Middle frontal gyrus (tissue), 1 donor: ENCODE measurements around the gene ALDH18A1.
A peak's percentile ranks its signal among the peaks of the same experiment; 100 is the strongest.
"Not testable (repeated sequence)": the region's sequence is repeated elsewhere in the genome, so short reads cannot be mapped to it uniquely, and the experiment has no call there.

ENCODE experiments used
- DNase-seq: peaks from one replicate; pipeline ENCODE4 v3.0.0-alpha.2; 2015; ENCODE audit warnings: low spot score; ENCODE audit errors: extremely low spot score

ALDH18A1 gene

DNA sequence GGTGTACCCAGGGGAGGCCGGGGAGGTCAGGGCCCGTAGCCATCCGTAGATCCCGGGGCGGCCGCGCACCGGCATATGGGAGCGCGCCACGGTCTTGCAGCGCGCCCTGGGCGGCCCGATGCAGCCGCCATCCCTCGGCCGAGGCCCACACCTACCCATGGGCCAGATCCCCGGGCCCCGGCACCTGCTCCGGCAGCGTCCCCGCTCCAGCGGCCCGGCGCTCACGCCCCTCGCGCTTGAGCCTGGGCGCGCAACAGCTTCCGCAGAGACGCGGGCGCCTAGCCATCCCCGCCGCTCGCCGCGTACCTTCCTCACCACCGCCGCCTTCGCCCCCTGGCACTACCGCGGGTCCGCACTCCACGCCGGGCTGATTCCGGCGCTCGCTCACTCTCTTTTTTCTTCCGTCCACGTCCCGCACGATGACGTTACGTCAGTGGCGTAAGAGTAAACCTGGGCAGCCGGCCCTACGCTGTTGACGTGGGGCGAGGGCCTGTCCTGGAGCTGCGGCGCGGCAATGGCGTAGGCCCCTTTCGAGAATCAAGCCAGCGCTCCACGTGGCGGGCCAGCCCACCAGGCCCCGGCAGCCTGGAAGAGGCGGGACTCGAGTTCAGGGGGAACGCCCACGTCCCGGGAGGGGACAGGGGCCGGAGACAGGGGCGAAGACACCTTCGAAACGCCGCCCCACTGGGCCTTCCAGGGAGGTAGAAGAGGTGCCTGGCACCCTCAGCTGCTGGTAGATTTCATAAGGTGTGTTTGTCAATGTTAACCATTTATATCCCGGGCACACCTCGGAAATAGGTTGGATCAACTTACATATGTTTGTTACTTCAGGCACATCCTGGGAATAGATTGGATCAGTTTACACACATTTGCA, at the start of gene ALDH18A1:
Gene ALDH18A1, minus strand, starts transcription at position 421 of the 874 bp plus-strand sequence. CDS start 3,334 bp downstream, outside the sequence.
- DNase-seq: peak; percentile 77

DNA sequence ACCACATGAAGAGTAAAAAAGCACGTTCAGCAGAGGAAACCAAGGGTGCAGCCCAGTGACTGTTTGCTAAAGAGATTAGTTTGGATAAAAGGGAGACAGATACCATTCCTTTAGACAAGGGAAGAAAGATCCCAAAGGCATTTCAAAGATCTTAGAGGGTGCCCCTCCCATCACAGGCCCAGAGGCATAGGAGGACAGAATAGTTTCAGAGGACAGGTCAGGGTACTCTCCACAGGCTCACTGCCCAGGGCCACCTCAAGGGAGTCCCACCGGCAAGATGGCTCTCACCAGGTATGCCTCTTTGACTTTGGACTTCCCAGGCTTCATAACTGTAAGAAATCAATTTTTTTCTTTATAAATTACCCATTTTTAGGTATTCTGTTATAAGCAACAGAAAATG, 41.9 kb upstream of the ALDH18A1 start:
- DNase-seq: no peak

DNA sequence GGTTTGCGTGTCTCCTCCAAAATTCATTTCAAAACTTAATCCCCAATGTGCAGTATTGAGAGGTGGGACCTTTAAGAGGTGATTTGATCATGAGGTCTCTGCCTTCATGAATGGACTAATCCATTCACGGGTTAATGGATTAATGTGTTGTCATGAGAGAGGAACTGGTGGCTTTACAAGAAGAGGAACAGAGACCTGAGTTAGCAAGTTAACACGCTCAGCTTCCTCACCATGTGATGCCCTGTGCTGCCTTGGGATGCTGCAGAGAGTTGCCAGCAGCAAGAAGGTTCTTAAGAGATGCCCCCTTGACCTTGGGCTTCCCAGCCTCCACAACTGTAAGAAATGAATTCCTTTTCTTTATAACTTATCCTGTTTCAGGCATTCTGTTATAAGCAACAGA, 40.9 kb upstream of the ALDH18A1 start:
- DNase-seq: no peak

DNA sequence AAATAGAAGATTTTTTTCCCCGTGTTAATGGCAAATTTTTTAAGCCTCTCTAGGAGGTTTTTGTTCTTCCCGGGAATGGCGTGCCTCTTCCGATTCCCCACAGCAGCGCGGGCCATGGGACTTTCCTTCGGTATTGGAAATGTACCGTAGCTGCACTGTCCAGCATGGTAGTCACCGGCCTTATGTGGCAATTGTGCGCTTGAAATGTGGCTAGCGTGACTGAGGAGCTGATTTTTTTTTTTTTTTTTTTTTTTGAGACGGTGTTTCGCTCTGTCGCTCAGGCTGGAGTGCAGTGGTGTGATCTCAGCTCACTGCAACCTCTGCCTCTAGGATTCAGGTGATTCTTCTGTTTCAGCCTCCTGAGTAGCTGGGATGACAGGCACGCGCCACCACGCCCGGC, 38.2 kb upstream of the ALDH18A1 start:
- no peak for DNase-seq

DNA sequence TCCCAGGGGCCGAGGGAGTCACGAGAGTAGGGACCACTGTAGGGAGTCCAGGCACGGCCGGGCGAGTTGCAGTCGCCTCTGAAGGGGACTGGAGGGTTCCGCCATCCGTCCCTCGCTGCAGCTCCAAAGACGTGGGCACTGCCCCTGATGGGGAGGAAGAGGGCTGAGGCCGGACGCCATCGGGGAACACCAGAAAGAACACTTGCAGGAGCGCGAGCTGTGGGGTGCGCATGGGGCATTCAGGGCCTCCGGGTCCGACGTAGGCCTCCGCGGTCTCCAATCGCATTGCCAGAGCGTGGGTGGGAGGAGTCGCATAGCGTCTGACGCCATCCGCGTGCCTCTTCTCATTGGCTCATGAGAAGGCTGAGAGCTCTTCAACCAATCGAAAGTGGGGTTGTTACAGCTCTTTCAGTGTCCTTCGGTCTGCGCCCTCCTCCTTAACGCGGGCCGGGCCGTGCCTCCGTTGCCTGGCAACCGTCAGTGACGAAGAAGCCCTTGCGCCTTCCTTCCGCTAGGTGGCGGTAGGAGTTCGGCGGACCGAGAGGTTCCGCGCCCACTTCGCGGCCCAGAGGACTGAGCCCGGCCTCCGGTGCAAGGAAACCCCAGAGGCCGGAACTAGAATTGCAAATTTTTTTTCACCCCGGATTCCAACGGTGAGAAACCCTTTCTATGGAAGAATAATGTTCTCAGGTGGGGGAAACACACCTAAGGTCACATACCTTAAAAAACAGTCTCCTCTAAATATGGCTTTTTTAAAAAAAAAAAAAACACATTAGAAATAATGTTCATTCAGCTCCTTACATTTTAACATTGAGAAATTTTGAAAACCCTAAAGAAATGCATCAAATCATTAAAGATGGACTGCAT, 37.4 kb upstream of the ALDH18A1 start, which contains the start of gene TCTN3:
Gene TCTN3, minus strand, starts transcription at position 260 of the 867 bp plus-strand sequence. Its CDS starts 28 bp downstream, at position 232.
- DNase-seq: peak; percentile 100

DNA sequence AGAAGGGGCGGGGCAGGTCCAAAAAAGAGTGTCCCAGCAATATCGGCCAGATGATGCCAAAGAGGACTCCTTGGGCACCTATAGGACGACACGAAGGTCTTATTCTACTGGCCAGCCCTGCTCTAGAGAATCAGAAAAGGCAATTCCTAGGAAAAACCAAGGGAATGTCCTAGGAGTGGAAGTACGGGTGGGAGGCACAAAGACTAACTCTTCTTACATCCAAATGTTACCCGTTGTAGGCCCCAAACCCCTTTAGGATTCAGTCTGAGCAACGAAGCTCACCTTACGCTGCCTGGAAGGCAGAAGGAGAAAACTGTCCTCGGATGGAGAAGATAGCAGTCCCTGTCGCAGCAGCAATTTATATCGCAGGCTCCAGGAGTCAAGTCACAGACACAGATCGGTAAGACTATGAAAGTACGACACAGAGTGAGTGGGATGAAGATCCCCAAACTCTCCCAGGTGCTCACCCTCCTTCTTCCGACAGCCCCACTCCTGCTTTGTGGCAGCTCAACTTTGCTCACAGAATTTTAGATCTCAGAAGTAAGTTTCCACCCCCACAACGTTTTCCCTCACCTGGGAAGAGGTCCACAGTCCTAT, 36.7 kb upstream of the ALDH18A1 start:
- no peak for DNase-seq

DNA sequence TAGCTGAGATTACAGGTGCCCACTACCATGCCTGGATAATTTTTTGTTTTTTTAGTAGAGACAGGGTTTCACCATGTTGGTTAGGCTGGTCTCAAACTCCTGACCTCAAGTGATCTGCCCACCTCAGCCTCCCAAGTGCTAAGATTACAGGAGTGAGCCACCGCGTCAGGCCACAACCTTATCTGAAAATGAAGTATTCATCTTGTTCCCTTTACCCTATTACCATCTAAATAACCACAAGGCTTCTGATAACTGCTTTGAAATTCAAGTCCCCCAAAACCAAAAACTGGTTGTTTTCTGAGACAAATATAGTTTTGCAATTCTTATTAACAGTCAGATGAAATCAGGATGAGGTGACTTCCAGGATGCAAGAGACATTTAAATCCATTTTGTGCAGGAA, 34.8 kb upstream of the ALDH18A1 start:
- no peak for DNase-seq

DNA sequence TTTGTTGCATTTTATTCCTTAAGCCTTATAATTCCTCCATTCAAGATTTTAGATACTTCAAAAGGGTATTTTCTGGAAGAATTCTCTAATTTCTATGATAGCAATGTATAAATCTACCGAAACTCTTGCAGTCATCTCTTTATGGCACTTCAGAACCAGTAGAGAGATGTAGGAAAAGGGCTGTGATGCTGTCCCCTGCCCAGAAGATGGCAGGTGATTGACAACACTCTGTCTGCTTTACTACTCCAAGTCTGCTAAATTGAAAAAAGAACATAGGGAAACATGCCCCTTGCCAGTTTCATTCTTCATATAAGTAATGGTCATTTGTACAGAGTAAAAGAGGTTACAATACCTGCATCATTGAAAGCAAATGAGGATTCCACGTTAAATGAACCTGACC, 32.1 kb upstream of the ALDH18A1 start:
- no peak for DNase-seq

DNA sequence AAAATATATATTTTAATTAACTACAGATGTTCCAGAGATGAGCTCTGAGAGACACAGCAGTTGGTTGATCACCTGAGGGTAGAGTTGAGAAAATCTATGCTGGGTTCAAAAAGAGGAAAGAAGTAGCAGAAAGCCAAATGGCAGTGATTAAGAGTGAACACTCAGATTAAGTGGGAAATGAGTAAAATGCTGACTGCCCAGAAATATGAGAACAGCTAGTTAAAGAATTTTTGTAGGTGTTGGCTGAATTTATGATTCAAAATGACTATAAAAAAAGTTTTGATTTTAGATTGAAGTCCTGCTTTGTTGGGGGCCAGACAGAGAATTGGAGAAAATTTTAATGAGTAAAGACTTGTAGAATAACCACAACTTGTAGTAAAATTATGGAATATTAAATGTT, 27.5 kb upstream of the ALDH18A1 start:
- DNase-seq: no peak

DNA sequence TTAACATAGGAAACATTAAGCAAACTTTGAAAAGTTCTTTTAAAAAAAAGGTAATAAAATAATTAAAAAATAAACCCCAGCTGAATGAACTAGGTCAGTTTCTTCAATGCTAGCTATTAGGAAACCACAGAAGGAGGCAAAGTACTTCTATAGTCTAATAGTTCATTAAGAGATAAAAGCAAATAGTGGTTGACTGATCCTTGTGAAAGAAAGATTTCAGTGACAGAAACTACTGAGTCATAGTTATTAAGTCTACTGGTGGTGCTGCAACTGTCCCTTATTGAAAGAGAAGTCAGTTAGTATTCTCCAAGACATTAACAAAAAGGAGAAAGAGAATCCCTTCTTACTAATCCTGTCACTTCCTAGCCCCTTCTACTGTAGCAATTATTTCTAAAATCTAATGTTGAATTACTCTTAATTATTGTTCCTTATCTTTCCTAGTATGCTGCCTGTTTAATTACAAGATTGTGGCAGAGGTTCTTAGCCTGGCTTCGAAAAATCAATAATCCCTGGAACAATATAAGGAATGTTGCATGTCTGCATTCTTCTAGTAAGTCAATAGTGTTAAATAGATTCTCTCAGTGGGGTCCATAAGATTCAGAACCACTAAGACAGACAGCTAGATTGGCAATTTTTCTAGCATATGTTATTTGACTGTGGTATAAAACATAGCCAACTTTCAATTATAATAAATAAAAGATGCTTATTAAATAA, 19.0 kb upstream of the ALDH18A1 start:
- DNase-seq: no peak

DNA sequence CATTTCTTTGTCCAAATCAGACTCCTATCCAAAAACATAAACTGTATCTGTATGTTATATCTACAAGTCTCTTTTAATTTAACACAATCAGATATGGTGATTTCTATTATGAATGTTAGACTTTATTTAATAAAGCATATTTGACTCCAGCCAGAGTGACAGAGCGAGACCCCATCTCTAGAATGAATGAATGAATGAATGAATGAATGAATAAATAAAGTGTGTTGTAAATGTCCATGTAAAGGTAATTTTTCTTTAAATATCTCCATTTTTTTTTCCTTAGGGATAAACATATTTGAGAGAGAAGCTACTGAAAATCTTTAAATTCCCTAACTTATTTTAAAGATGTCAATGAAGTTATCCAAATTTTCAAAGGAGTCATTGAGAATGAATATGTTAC, 18.1 kb upstream of the ALDH18A1 start:
- DNase-seq: no peak

DNA sequence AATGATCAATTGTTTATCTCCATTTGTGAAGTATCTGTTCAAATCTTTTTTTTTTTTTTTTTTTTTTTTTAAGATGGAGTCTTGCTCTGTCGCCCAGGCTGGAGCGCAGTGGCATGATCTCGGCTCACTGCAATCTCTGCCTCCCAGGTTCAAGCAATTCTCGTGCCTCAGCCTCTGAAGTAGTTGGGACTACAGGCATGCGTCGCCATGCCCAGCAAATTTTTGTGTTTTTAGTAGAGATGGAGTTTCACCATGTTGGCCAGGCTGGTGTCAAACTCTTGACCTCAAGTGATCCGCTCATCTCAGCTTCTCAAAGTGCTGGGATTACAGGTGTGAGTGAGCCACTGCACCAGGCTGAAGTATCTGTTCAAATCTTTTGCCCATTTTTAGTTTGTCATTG, 16.1 kb upstream of the ALDH18A1 start:
- DNase-seq: not testable (repeated sequence)

DNA sequence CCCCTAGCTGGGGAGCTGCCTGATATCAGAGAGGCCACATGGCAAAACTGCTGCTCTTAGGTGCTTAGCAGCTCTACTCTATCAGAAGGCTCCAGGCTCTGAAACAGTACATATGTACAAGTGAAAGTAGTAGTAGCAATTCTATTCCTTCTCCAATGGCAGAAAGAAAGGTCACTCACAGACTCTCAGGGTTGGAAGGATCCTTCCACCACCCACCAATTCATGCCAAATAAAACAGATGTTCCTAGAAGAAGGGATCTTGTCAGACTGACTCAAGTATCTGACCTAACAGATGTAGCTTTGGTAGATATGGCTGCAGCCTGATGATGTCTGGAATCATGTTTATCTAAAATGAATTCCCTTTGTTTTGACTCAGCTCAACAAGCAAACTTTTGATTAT, 8.0 kb upstream of the ALDH18A1 start:
- DNase-seq: no peak

DNA sequence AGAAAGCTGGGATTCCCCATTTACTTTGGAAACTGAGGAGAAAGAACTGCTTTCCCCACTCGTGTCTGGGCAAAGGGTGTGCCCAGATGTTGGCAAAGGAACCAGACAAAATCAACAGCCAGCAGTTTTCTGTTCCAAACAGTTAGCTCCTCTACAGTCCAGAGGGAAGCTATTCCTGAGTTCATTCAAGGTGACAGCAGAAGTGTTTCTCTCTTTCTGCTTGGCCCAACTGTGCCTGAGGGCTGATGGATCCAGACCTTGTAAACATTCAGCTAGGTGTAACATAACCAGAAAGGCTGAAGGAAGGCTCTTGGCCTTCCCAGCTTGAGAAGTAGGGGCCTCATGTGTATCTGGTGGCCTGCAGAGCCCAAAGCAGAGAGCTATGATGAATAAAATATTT, 7.0 kb upstream of the ALDH18A1 start:
- no peak for DNase-seq

DNA sequence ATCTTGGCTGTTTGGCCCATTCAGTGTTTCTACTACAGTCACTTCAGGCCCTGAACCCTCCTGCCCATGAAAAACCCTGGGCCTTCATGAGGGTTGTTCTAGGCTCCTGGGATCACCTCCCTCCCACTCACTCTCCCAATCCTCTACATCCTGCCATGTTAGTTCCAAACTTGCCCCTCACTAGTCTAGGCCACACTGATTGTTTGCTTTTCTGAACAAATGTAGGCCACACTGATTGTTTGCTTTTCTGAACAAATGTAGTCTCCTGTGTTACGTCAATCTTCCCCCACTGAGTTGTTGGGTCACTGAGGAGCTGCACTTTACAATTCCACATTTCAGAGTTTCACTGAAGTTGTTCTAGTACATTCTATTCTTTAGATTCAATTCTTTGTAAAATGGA, 5.3 kb upstream of the ALDH18A1 start:
- no peak for DNase-seq

DNA sequence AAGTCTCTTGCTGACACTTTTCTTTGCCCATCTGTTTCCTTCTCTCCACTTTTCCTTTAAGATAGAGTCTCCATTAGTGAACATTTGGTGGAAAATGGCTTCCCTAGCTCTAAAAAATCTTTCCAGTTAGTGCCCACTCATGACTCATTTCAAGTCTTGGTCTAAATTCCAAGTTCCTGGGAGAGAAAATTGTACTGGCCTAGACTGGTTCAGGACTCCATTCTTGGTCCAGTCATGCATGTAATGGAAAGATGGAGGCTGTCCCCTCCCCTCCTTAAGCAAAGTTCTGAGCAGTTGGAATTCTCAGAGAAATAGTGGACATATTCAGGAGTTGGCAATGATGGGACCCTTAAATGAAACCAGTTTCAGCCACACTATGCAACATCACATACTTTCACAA, 3.8 kb upstream of the ALDH18A1 start:
- no peak for DNase-seq

DNA sequence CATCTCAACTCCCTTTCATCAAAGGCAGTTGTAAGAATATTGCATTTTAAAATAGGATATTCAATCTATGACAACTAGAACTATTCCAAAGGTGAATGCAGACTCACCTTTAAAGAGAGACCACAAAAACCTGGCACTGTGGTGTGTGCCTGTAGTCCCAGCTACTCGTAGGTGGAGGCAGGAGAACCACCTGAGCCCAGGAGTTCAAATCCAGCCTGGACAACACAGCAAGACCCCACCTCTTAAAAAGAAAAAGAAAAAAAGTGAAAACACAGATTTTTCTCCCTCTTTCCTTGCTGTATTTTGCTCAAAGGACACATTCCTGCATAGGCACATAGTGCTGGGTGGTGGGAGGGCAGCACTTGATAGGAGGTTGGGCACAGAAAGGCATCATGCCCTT, 739 bp upstream of the ALDH18A1 start:
- no peak for DNase-seq

DNA sequence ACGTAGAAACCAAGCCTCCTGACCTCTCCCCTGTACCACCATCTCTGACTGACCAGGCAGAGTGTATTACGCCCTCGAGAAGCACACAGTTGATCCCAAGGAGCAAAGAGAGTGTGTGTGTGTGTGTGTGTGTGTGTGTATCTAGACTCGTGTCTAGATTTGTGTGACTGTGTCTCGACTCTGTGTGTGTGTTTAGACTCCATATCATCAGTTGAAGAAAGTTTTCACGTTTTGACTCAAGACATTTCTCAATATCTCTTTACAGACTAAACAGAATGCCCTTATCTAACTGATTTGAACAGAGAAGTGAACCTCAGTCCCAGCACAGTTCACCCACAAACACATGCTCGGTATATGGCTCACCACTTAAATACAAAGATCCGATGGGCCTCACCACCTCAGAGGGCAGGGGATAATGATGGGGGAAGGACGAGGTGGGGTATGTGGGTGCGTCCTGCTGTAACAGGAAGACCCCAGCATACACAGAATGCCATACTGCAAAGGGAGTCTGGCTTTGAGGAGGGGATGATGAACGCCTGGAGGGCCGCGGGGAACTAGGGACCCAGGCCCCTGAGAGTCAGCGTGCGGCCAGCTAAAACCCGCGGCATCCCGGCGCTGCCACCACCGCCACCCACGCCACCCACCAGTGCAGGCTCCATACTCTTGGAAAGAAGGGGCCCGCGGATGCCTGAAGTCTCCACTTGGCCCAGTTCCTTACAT, 780 bp downstream of the ALDH18A1 start:
- DNase-seq: no peak

DNA sequence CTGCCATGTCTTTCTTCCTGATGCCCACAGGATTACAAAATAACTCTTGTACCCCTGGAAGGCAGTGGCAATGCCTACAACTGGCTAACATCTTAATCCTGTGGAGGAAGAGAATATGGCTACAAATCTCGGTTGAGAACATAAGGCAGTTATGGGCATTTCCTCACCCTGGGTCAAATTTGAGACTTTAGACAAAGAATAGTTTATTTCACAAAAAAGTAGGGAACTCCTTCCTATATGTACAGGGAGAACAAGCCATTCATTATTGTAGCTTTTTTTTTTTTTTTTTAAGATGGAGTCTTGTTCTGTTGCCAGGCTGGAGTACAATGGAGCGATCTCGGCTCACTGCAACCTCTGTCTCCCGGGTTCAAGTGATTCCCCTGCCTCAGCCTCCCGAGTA, 2.6 kb downstream of the ALDH18A1 start:
- no peak for DNase-seq

DNA sequence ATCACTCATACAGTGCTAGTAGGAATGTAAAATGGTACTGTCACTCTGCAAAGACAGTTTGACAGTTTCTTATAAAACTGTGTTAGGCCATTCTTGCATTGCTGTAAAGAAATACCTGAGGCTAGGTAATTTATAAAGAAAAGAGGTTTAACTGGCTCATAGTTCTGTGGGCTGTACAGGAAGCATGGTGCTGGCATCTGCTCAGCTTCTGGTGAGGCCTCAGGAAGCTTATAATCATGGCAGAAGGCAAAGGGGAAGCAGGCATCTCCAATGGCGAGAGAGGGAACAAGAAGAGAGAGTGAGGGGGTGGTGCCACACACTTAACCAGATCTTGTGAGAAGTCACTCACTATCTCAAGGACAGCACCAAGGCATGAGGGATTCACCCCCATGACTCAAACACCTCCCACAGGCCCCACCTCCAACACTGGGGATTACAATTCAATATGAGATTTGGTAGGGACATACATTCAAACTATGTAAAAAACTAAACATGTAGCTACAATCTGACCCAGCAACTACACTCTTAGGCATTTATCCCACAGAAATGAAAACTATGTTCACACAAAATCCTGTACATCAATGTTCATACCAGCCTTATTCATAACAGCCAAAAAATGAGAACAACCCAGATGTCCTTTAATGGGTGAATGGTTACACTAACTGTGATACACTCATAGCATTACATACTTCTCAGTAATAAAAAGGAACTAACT, 5.0 kb downstream of the ALDH18A1 start:
- no peak for DNase-seq
